PFSK-1 (cell line): ENCODE results near the gene GRK1.

Experiments used
- FOXP2 ChIP-seq: optimal IDR thresholded peaks from 2 replicates; pipeline ENCODE3; 2011; ENCODE audit warnings: borderline replicate concordance, control low read depth, inconsistent platforms; ENCODE audit not compliant: insufficient read depth; ENCODE audit errors: extremely low read length, extremely low read depth
- POLR2AphosphoS5 ChIP-seq: IDR thresholded peaks from 2 replicates; pipeline ENCODE4 v1.6.1; 2012; ENCODE audit warnings: low read depth, mild to moderate bottlenecking, control low read depth, low read length, moderate library complexity
- SIN3A ChIP-seq: IDR thresholded peaks from 2 replicates; pipeline ENCODE4 v1.6.1; 2012; ENCODE audit warnings: mild to moderate bottlenecking, low read length, moderate library complexity, borderline replicate concordance; ENCODE audit not compliant: insufficient read depth

DNA sequence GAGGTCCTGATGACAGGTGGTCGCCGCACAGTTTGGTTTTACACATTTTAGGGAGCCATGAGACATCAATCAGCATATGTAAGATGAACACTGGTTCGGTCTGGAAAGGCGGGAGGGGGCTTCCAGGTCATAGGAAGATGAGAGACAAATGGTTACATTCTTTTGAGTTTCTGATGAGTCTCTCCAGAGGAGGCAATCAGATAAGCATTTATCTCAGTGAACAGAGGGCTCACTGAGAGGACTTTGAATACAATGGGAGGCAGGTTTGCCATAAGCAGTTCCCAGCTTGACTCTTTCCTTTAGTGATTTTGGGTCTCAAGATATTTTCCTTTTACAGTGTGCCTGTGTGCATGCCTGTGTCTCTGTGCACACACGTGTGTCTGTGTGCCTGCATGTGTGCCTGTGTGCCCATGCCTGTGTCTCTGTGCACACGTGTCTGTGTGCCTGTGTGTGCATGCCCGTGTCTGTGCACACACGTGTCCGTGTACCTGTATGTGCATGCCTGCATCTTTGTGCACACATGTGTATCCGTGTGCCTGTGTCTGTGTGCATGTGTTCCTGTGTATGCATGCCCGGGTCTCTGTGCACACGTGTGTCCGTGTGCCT is 56.5 kb downstream of the GRK1 start:
- TF ChIP-seq POLR2AphosphoS5, result no peak
- TF ChIP-seq SIN3A, result no peak
- no peak for TF ChIP-seq FOXP2
